ENCODE measurements around the gene TM4SF1.

DNA sequence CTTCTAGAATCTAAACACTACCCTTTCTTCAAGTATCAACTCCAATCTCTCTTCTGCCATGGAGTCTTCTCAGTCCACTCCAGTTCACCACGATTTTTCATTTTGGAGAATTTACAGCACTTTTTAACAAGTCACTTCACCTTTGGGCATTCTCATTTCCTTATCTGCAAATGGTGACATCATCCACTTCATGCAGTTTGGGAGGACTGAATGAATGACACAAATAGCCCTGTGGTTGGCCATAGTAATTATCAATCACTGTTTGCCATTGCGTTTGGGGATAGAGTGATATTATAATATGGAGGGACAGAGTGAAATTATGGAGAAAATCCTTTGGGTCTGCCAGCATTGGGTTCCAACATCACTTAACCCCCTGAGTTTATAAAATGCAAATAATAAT lies 38.0 kb upstream of the TM4SF1 start:
- TF ChIP-seq, protein P1, sequence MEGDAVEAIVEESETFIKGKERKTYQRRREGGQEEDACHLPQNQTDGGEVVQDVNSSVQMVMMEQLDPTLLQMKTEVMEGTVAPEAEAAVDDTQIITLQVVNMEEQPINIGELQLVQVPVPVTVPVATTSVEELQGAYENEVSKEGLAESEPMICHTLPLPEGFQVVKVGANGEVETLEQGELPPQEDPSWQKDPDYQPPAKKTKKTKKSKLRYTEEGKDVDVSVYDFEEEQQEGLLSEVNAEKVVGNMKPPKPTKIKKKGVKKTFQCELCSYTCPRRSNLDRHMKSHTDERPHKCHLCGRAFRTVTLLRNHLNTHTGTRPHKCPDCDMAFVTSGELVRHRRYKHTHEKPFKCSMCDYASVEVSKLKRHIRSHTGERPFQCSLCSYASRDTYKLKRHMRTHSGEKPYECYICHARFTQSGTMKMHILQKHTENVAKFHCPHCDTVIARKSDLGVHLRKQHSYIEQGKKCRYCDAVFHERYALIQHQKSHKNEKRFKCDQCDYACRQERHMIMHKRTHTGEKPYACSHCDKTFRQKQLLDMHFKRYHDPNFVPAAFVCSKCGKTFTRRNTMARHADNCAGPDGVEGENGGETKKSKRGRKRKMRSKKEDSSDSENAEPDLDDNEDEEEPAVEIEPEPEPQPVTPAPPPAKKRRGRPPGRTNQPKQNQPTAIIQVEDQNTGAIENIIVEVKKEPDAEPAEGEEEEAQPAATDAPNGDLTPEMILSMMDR (IDR thresholded peaks at IDR 0.05 in 8 of 11, conservative IDR thresholded peaks at IDR 0.05 in 3 of 11), result no peak
- TF ChIP-seq POLR2A (IDR thresholded peaks at IDR 0.05), result no peak

Measured in spleen (tissue), 7 donors.